Measurements from ENCODE around the gene CDC42BPA. TPM values are rescaled to one million over a fixed set of nuclear protein-coding genes. Genes with fewer than 3 reads are reported as not detected.

The CDC42BPA gene
- total RNA-seq, 2 experiments from 2014 or later: 1.8 to 2.1 TPM

GRCh38 chr1:226994586-226995364, 323.5 kb downstream of the CDC42BPA start:
- intact Hi-C loops (cut with micrococcal nuclease): no loop called here
- Mint-ChIP-seq H3K36me3 (ENCODE audit: low read depth) (no peaks in the 10 kb centered on the region), H3K4me3 (no peak overlapping the region), H3K27ac (no peak overlapping the region), H3K9me3 (no peaks in the 10 kb centered on the region), H3K4me1 (ENCODE audit: low read depth) (peaks cover 10% of the 10 kb centered on the region), H3K27me3 (no peaks in the 10 kb centered on the region)
- no peak for TF ChIP-seq CTCF (IDR thresholded peaks at IDR 0.05)
- ATAC-seq: no peak
- CTCF ChIA-PET: no interaction called here
- DNase-seq: no peak
- POLR2A ChIA-PET: interaction anchor here (1.5 kb wide), 1 partner anchor 16 kb away, joined by 4 read pairs; no protein-coding TSS in a partner anchor

GRCh38 chr1:226993814-226994585, 324.3 kb downstream of the CDC42BPA start:
- no peak overlapping the region for H3K27ac Mint-ChIP-seq
- no peaks in the 10 kb centered on the region for H3K27me3 Mint-ChIP-seq
- ChIA-PET CTCF (no interaction called here), POLR2A (no interaction called here)
- H3K4me1 Mint-ChIP-seq (ENCODE audit: low read depth): peaks cover 18% of the 10 kb centered on the region
- no peak overlapping the region for H3K4me3 Mint-ChIP-seq
- no peaks in the 10 kb centered on the region for H3K36me3 Mint-ChIP-seq (ENCODE audit: low read depth)
- intact Hi-C loops (cut with micrococcal nuclease): no loop called here
- ATAC-seq (no peak), DNase-seq (no peak)
- TF ChIP-seq CTCF (IDR thresholded peaks at IDR 0.05): no peak
- no peaks in the 10 kb centered on the region for H3K9me3 Mint-ChIP-seq

GRCh38 chr1:226991920-226992319, 326.4 kb downstream of the CDC42BPA start:
- Mint-ChIP-seq H3K4me3 (no peak overlapping the region), H3K9me3 (no peaks in the 10 kb centered on the region), H3K4me1 (ENCODE audit: low read depth) (peaks cover 24% of the 10 kb centered on the region), H3K36me3 (ENCODE audit: low read depth) (no peaks in the 10 kb centered on the region), H3K27ac (no peak overlapping the region), H3K27me3 (no peaks in the 10 kb centered on the region)
- intact Hi-C loops (cut with micrococcal nuclease): no loop called here
- CTCF ChIA-PET: no interaction called here
- DNase-seq: no peak
- POLR2A ChIA-PET: interaction anchor here (1.0 kb wide), 1 partner anchor 366 kb away, joined by 3 read pairs; no protein-coding TSS in a partner anchor
- TF ChIP-seq CTCF (IDR thresholded peaks at IDR 0.05): no peak
- no peak for ATAC-seq

GRCh38 chr1:226990133-226990716, 328.1 kb downstream of the CDC42BPA start:
- DNase-seq (peak; percentile 83), ATAC-seq (peak; percentile 99)
- Mint-ChIP-seq H3K4me1 (ENCODE audit: low read depth) (peaks cover 24% of the 10 kb centered on the region), H3K4me3 (no peak overlapping the region), H3K27me3 (no peaks in the 10 kb centered on the region), H3K9me3 (no peaks in the 10 kb centered on the region), H3K27ac (peak overlapping the region; percentile 87), H3K36me3 (ENCODE audit: low read depth) (peaks cover 7% of the 10 kb centered on the region)
- no peak for TF ChIP-seq CTCF (IDR thresholded peaks at IDR 0.05)
- intact Hi-C loops (cut with micrococcal nuclease): no loop called here
- ChIA-PET CTCF (no interaction called here), POLR2A (interaction anchor here (2.0 kb wide), 1 partner anchor 51 kb away, joined by 7 read pairs; the partner anchor contains the start of gene COQ8A)

Measured in activated CD8-positive, alpha-beta T cell treated with anti-CD3 and anti-CD28 coated beads for 36 hours (primary cell).